NCI-H2171 (cell line): ENCODE results near the gene POLG.

Experiments
- DNase-seq: peaks from one replicate; lab custom pipeline; 2025; lab: John Stamatoyannopoulos, UW

Gene POLG

GRCh38 chr15:89356634-89357298, 22.1 kb upstream of the POLG start:
- peak; percentile 19 for DNase-seq

- DNase-seq: no peak
Measured at GRCh38 chr15:89353991-89354390, 19.4 kb upstream of the POLG start.

- DNase-seq: no peak
Measured at GRCh38 chr15:89352476-89352875, 17.9 kb upstream of the POLG start.

GRCh38 chr15:89349206-89349558, 14.6 kb upstream of the POLG start:
- DNase-seq: no peak

- no peak for DNase-seq
Measured at GRCh38 chr15:89346516-89347231, 12.1 kb upstream of the POLG start.

- DNase-seq: no peak
Measured at GRCh38 chr15:89345248-89345647, 10.6 kb upstream of the POLG start.

GRCh38 chr15:89342840-89343239, 8.2 kb upstream of the POLG start:
- DNase-seq: no peak

GRCh38 chr15:89341316-89342005, 6.8 kb upstream of the POLG start:
- DNase-seq: no peak

GRCh38 chr15:89340573-89340972, 5.9 kb upstream of the POLG start:
- no peak for DNase-seq

GRCh38 chr15:89338036-89338435, 3.4 kb upstream of the POLG start:
- DNase-seq: no peak

GRCh38 chr15:89335298-89336041, 846 bp upstream of the POLG start:
- no peak for DNase-seq

GRCh38 chr15:89333959-89334509, 590 bp downstream of the POLG start:
- peak; percentile 68 for DNase-seq

- DNase-seq: no peak
Measured at GRCh38 chr15:89333011-89333860, 1.4 kb downstream of the POLG start.

- no peak for DNase-seq
Measured at GRCh38 chr15:89332446-89332845, 2.2 kb downstream of the POLG start.

- no peak for DNase-seq
Measured at GRCh38 chr15:89330881-89331595, 3.6 kb downstream of the POLG start.

GRCh38 chr15:89330119-89330518, 4.5 kb downstream of the POLG start:
- DNase-seq: no peak

GRCh38 chr15:89329329-89330084, 5.1 kb downstream of the POLG start:
- no peak for DNase-seq

- DNase-seq: no peak
Measured at GRCh38 chr15:89328398-89329254, 6.0 kb downstream of the POLG start.

GRCh38 chr15:89327113-89327512, 7.5 kb downstream of the POLG start:
- DNase-seq: no peak
